HUES6 (cell line): ENCODE measurements around the gene SLC10A1.
A peak's percentile ranks its signal among the peaks of the same experiment; 100 is the strongest.
"Not testable (repeated sequence)": the region's sequence is repeated elsewhere in the genome, so short reads cannot be mapped to it uniquely, and the experiment has no call there.

Experiments used
- H3K27ac ChIP-seq: 2 replicates; pipeline ENCODE4 v1.7.0; 2013; ENCODE audit warnings: low read depth, mild to moderate bottlenecking, low read length, inconsistent platforms
- H3K27me3 ChIP-seq: 2 replicates; pipeline ENCODE4 v1.6.1; 2013; ENCODE audit warnings: low read length; ENCODE audit not compliant: control insufficient read depth, insufficient read depth
- H3K36me3 ChIP-seq: 2 replicates; pipeline ENCODE4 v1.6.1; 2013; ENCODE audit warnings: low read length; ENCODE audit not compliant: control insufficient read depth, insufficient read depth
- H3K4me1 ChIP-seq: 2 replicates; pipeline ENCODE4 v1.6.1; 2013; ENCODE audit warnings: low read length; ENCODE audit not compliant: control insufficient read depth, insufficient read depth
- H3K4me3 ChIP-seq: 2 replicates; pipeline ENCODE4 v1.5.1; 2013; ENCODE audit warnings: low read depth, low read length
- H3K9ac ChIP-seq: one replicate; pipeline ENCODE4 v1.6.1; 2013; ENCODE audit warnings: mild to moderate bottlenecking, low read length
- H3K9me3 ChIP-seq: 2 replicates; pipeline ENCODE4 v1.6.1; 2013; ENCODE audit warnings: low read depth, low read length; ENCODE audit not compliant: control insufficient read depth, insufficient read depth

SLC10A1 gene

DNA sequence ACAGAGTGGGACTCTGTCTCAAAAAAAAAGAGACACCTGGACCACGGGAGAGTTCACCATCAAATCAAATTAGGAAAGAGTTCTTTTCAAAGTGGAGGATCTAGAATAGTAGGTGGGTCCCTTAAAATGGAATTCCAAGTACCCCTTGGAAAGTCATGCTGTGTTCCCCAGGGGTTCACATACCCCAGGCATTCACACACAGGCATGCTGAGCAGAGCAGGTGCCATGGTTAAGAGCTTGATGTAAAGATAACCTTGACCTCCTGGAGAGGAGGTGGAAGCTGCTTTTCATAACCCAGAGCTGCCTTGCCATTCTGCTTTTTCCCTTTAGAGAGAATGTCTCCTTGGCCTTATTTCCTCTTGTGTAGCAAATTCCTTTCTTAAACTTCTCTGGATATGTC, 44.3 kb downstream of the SLC10A1 start:
- Histone ChIP-seq H3K27me3 (no peaks in the 10 kb centered on the region), H3K9ac (no peak overlapping the region), H3K4me1 (peaks cover 5% of the 10 kb centered on the region), H3K4me3 (no peak overlapping the region), H3K36me3 (no peaks in the 10 kb centered on the region), H3K9me3 (no peaks in the 10 kb centered on the region), H3K27ac (no peak overlapping the region)

DNA sequence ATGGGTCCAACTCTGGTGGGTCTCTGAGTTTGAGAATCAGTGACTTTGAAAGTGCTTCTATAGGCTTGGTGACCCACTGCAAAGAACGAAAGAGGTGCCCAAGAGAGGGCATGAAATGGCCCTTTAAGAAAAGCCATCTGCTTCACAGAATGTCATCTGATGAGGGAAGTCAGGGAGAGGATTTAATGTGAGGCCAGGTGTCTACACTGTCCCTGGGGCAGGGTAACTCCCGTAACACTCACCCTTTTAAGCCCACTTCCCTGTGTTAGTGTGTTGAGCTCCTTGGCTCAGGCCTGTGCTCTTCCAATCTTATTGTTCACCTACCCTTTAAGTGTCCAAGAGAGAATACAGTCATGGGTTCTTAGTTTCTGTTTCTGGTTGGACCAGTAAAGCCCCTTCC, 46.5 kb downstream of the SLC10A1 start:
- H3K9ac ChIP-seq: no peak overlapping the region
- no peaks in the 10 kb centered on the region for H3K9me3 ChIP-seq
- H3K27ac ChIP-seq: no peak overlapping the region
- no peaks in the 10 kb centered on the region for H3K36me3 ChIP-seq
- no peak overlapping the region for H3K4me3 ChIP-seq
- H3K27me3 ChIP-seq: no peaks in the 10 kb centered on the region
- H3K4me1 ChIP-seq: peaks cover 5% of the 10 kb centered on the region

DNA sequence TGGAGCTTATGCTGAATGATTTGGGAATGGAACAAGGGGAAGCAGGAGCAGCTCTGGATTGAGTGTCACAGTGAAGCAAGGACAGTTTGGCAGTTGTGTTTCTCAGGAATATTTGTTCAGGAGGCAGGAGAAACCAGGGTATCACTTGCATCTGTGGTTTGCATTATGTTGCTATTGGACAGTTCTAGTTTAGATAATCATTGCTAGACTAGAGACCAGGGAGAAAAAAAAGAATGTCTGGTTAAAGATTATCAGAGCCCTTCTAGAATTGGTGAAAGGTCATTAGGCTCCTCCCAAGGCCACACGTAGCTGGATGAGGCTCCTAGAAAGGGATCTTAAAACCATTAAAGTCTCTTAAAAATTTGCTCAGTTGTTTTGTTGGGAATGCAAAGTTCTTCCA, 47.1 kb downstream of the SLC10A1 start:
- peaks cover 5% of the 10 kb centered on the region for H3K4me1 ChIP-seq
- H3K9ac ChIP-seq: no peak overlapping the region
- no peaks in the 10 kb centered on the region for H3K36me3 ChIP-seq
- no peaks in the 10 kb centered on the region for H3K27me3 ChIP-seq
- no peak overlapping the region for H3K4me3 ChIP-seq
- H3K9me3 ChIP-seq: no peaks in the 10 kb centered on the region
- H3K27ac ChIP-seq: no peak overlapping the region

DNA sequence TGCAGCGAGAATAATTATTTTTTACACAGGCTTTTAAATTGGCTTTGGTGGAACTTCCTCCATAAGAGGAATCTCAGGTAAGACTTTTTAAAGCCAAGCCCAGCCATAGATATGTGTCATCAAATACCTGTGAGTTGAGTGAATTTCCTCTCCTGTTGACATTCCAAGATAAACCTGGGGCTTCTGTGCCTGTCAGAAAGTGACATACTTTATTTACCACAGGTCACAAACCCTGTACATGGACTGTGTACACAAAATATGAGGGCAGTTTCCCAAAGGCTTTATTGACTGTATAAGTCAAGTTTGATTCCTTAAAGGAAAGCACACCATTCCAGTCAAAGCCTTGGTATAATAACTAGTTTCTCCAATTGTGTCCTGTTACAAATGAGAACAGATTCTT, 56.0 kb downstream of the SLC10A1 start:
- no peak overlapping the region for H3K9ac ChIP-seq

DNA sequence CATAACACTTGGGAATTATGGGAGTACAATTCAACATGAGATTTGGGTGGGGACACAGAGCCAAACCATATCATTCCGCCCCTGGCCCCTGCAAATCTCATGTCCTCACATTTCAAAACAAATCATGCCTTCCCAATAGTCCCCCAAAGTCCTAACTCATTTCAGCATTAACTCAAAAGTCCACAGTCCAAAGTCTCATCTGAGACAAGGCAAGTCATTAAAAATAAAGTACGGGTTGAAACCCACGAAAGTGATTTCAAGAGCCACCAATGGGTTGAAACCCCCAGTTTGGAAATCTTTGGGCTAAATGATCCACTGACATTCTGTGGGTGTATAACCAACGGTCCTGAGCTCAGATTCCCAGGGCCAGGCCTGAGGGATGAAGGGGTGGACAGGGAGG, 60.6 kb downstream of the SLC10A1 start:
- H3K9ac ChIP-seq, H3K4me1 ChIP-seq, H3K4me3 ChIP-seq, H3K36me3 ChIP-seq, H3K27me3 ChIP-seq, H3K9me3 ChIP-seq, H3K27ac ChIP-seq: not testable (repeated sequence)

More for the DNA sequence above, 56.0 kb downstream of the SLC10A1 start:
- no peak overlapping the region for H3K27ac ChIP-seq
- no peaks in the 10 kb centered on the region for H3K36me3 ChIP-seq
- H3K9me3 ChIP-seq: peaks cover 16% of the 10 kb centered on the region
- H3K4me1 ChIP-seq: no peaks in the 10 kb centered on the region
- H3K4me3 ChIP-seq: no peak overlapping the region
- no peaks in the 10 kb centered on the region for H3K27me3 ChIP-seq

DNA sequence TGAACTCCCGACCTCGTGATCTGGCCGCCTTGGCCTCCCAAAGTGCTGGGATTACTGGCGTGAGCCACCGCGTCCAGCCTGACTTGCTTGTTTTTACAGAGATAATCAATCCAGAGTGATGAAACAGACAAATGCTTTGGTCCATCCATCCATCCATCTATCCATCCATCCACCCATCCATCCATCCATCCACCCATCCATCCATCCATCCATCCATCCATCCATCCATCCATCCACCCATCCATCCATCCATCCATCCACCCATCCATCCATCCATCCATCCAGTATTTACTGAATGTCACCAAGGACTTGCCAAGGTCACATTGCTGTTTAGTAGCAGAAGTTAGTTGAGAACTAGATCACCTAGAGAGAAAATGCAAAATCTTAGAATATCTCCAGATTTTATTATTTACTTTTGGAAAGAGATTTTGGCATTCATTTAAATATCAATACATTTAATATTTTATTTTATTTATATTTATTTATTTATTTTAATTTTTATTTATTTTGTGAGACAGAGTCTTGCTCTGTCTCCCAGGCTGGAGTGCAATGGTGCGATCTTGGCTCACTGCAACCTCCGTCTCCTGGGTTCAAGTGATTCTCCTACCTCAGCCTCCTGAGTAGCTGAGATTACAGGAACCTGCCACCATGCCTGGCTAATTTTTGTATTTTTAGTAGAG, 65.0 kb downstream of the SLC10A1 start:
- not testable (repeated sequence) for H3K4me3 ChIP-seq, H3K36me3 ChIP-seq, H3K27ac ChIP-seq, H3K9me3 ChIP-seq, H3K27me3 ChIP-seq, H3K9ac ChIP-seq, H3K4me1 ChIP-seq

DNA sequence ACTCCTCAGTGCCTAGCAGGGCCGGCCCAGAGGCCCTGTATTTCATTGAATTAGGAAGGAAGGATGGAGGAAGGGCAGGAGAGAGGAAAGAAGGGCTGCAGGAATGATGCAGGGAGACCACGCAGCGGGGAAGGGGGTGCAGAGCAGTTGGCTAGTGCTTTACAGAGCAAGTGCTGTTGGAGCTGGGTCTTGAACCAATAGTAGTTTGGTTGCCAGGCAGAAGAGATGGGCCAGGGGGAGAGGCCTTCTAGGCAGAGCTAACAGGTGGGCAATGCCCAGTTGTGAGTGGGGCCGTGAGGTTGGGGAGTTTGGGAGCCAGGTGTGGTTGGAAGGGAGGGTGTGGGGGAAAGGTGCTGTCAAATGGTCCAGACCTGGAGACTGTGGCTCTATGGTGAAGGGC, 69.2 kb downstream of the SLC10A1 start:
- Histone ChIP-seq H3K36me3 (no peaks in the 10 kb centered on the region), H3K27ac (no peak overlapping the region), H3K4me3 (no peak overlapping the region), H3K27me3 (peaks cover 19% of the 10 kb centered on the region), H3K4me1 (0 out of 2 replicates have a peak, but pooled peaks cover 3% of the 10 kb centered on the region), H3K9ac (no peak overlapping the region), H3K9me3 (no peaks in the 10 kb centered on the region)

DNA sequence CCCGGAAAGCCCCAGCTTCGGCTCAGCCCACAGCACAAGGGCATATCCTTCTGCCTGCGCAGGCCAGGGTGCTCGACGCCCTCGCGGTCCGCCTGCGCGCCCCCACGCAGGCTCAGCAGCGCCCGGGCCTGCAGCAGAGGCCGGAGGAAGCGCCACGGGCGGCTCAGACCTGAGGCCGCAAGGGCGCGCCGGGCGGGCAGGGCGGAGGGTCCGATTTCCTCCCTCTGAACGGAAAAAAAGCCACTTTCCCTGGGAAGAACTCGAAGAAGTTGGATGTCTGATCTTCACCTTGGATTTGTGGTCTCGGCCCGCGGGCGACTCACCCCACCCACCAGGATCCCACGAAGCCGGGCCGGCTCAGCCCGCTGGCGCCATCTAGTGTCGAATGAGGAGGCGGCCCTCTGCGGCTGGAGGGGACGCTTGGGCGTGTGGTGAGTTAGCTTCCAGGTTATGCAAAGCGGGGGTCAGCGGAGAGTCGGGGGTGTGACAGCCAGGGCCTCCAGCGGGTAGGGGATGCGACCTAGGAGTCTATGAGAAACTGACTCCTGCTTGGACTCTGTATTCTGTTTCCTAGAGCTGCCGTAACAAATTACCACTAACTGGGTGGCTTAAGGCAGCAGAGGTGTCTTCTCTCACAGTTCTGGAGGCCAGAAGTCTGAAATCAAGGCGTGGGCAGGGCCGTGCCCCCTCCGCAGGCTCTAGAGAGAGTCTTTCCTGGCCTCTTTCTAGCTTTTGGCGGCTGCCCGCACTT, 70.1 kb downstream of the SLC10A1 start:
- H3K36me3 ChIP-seq: no peaks in the 10 kb centered on the region
- peak overlapping the region; percentile 61 for H3K4me3 ChIP-seq
- H3K27me3 ChIP-seq: peaks cover 19% of the 10 kb centered on the region
- no peak overlapping the region for H3K27ac ChIP-seq
- 0 out of 2 replicates have a peak, but pooled peaks cover 3% of the 10 kb centered on the region for H3K4me1 ChIP-seq
- no peaks in the 10 kb centered on the region for H3K9me3 ChIP-seq
- peak overlapping the region; percentile 63 for H3K9ac ChIP-seq
